ENCODE data around the gene IQSEC3. TPM values are rescaled to one million over a fixed set of nuclear protein-coding genes. Genes with fewer than 3 reads are reported as not detected.

Gene IQSEC3
- polyA plus RNA-seq, 1 donor from 2014 or later = 2.4 TPM

GRCh38 chr12:175250-175649 is 108.7 kb downstream of the IQSEC3 start:
- H3K36me3 ChIP-seq (ENCODE audit: insufficient read depth, low read length) = no peaks in the 10 kb centered on the region
- no peaks in the 10 kb centered on the region for H3F3A ChIP-seq (ENCODE audit: insufficient read depth, low read length, poor library complexity, severe bottlenecking)
- H4K20me1 ChIP-seq (ENCODE audit: insufficient read depth) = no peaks in the 10 kb centered on the region
- H3K4me3 ChIP-seq (ENCODE audit: low read length) = no peak overlapping the region
- H3K27ac ChIP-seq (ENCODE audit: low read length) = no peak overlapping the region
- no peak overlapping the region for H2AFZ ChIP-seq (ENCODE audit: low read depth, low read length)
- no peaks in the 10 kb centered on the region for H3K27me3 ChIP-seq (ENCODE audit: insufficient read depth, low read depth, low read length)
- H3K4me2 ChIP-seq (ENCODE audit: low read length) = no peak overlapping the region
- H3K9ac ChIP-seq (ENCODE audit: low read length) = no peak overlapping the region
- no peaks in the 10 kb centered on the region for H3K9me2 ChIP-seq (ENCODE audit: insufficient read depth, low read length)
- no peak for TF ChIP-seq TAF1 (IDR thresholded peaks at IDR 0.05; ENCODE audit: low read depth)
- TF ChIP-seq POLR2AphosphoS5 (IDR thresholded peaks at IDR 0.05) = no peak
- TF ChIP-seq EP300 (conservative IDR thresholded peaks at IDR 0.05; ENCODE audit: poor library complexity, severe bottlenecking) = no peak
- TF ChIP-seq MXI1 (conservative IDR thresholded peaks at IDR 0.05; ENCODE audit: poor library complexity, severe bottlenecking) = no peak
- TF ChIP-seq SMC3 (conservative IDR thresholded peaks at IDR 0.05; ENCODE audit: poor library complexity) = no peak
- no peak for TF ChIP-seq RAD21 (conservative IDR thresholded peaks at IDR 0.05)
- TF ChIP-seq, protein P1, sequence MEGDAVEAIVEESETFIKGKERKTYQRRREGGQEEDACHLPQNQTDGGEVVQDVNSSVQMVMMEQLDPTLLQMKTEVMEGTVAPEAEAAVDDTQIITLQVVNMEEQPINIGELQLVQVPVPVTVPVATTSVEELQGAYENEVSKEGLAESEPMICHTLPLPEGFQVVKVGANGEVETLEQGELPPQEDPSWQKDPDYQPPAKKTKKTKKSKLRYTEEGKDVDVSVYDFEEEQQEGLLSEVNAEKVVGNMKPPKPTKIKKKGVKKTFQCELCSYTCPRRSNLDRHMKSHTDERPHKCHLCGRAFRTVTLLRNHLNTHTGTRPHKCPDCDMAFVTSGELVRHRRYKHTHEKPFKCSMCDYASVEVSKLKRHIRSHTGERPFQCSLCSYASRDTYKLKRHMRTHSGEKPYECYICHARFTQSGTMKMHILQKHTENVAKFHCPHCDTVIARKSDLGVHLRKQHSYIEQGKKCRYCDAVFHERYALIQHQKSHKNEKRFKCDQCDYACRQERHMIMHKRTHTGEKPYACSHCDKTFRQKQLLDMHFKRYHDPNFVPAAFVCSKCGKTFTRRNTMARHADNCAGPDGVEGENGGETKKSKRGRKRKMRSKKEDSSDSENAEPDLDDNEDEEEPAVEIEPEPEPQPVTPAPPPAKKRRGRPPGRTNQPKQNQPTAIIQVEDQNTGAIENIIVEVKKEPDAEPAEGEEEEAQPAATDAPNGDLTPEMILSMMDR (IDR thresholded peaks at IDR 0.05; ENCODE audit: poor library complexity, severe bottlenecking) = no peak
- TF ChIP-seq, protein P2, sequence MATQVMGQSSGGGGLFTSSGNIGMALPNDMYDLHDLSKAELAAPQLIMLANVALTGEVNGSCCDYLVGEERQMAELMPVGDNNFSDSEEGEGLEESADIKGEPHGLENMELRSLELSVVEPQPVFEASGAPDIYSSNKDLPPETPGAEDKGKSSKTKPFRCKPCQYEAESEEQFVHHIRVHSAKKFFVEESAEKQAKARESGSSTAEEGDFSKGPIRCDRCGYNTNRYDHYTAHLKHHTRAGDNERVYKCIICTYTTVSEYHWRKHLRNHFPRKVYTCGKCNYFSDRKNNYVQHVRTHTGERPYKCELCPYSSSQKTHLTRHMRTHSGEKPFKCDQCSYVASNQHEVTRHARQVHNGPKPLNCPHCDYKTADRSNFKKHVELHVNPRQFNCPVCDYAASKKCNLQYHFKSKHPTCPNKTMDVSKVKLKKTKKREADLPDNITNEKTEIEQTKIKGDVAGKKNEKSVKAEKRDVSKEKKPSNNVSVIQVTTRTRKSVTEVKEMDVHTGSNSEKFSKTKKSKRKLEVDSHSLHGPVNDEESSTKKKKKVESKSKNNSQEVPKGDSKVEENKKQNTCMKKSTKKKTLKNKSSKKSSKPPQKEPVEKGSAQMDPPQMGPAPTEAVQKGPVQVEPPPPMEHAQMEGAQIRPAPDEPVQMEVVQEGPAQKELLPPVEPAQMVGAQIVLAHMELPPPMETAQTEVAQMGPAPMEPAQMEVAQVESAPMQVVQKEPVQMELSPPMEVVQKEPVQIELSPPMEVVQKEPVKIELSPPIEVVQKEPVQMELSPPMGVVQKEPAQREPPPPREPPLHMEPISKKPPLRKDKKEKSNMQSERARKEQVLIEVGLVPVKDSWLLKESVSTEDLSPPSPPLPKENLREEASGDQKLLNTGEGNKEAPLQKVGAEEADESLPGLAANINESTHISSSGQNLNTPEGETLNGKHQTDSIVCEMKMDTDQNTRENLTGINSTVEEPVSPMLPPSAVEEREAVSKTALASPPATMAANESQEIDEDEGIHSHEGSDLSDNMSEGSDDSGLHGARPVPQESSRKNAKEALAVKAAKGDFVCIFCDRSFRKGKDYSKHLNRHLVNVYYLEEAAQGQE (IDR thresholded peaks at IDR 0.05; ENCODE audit: borderline replicate concordance) = no peak
- no peak for TF ChIP-seq EZH2 (IDR thresholded peaks at IDR 0.05; ENCODE audit: borderline replicate concordance, insufficient read depth, low read length, poor library complexity, severe bottlenecking)
- no peaks in the 10 kb centered on the region for H3K79me2 ChIP-seq (replicated peaks; ENCODE audit: insufficient read depth, low read length)
- H3K9me3 ChIP-seq (ENCODE audit: low read length) = no peaks in the 10 kb centered on the region

GRCh38 chr12:175759-176158 is 109.2 kb downstream of the IQSEC3 start:
- H3K27me3 ChIP-seq (ENCODE audit: insufficient read depth, low read depth, low read length) = no peaks in the 10 kb centered on the region
- no peak overlapping the region for H3K27ac ChIP-seq (ENCODE audit: low read length)
- no peak overlapping the region for H2AFZ ChIP-seq (ENCODE audit: low read depth, low read length)
- H3K9ac ChIP-seq (ENCODE audit: low read length) = no peak overlapping the region
- no peaks in the 10 kb centered on the region for H4K20me1 ChIP-seq (ENCODE audit: insufficient read depth)
- no peaks in the 10 kb centered on the region for H3K79me2 ChIP-seq (replicated peaks; ENCODE audit: insufficient read depth, low read length)
- TF ChIP-seq, protein P1 (IDR thresholded peaks at IDR 0.05; ENCODE audit: poor library complexity, severe bottlenecking) = no peak
- no peak for TF ChIP-seq TAF1 (IDR thresholded peaks at IDR 0.05; ENCODE audit: low read depth)
- no peak for TF ChIP-seq POLR2AphosphoS5 (IDR thresholded peaks at IDR 0.05)
- no peak for TF ChIP-seq EZH2 (IDR thresholded peaks at IDR 0.05; ENCODE audit: borderline replicate concordance, insufficient read depth, low read length, poor library complexity, severe bottlenecking)
- TF ChIP-seq SMC3 (conservative IDR thresholded peaks at IDR 0.05; ENCODE audit: poor library complexity) = no peak
- no peak for TF ChIP-seq RAD21 (conservative IDR thresholded peaks at IDR 0.05)
- no peak for TF ChIP-seq EP300 (conservative IDR thresholded peaks at IDR 0.05; ENCODE audit: poor library complexity, severe bottlenecking)
- no peak for TF ChIP-seq MXI1 (conservative IDR thresholded peaks at IDR 0.05; ENCODE audit: poor library complexity, severe bottlenecking)
- no peak overlapping the region for H3K4me3 ChIP-seq (ENCODE audit: low read length)
- H3K9me2 ChIP-seq (ENCODE audit: insufficient read depth, low read length) = no peaks in the 10 kb centered on the region
- H3K36me3 ChIP-seq (ENCODE audit: insufficient read depth, low read length) = no peaks in the 10 kb centered on the region
- H3K9me3 ChIP-seq (ENCODE audit: low read length) = no peaks in the 10 kb centered on the region
- no peaks in the 10 kb centered on the region for H3F3A ChIP-seq (ENCODE audit: insufficient read depth, low read length, poor library complexity, severe bottlenecking)
- H3K4me2 ChIP-seq (ENCODE audit: low read length) = no peak overlapping the region

Data from neural cell (in vitro differentiated cells).